ENCODE data around the gene OR6N1.

The OR6N1 gene

DNA sequence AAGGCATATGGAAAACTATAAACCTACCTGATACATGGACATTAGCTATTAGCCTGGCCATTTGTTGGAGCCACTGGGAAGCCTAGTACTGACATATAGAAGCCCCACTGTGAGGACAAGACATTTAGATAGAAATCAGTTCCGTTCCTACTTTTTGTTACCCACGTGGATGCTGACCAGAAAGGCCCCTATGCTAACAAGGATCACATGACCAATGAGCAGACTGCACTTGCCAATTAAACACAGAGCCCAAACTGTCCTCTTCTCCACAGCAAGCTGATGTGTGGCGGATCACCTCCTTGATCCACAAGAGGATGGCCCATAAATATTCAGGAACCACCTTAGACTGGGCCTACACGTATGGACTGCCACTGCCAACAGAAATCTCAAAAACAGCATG is 40.3 kb downstream of the OR6N1 start:
- Histone ChIP-seq H4K20me1 (ENCODE audit: insufficient read depth, low read length) (no peaks in the 10 kb centered on the region), H3K9me3 (ENCODE audit: low read length) (no peaks in the 10 kb centered on the region), H3K79me2 (ENCODE audit: insufficient read depth, low read length) (no peaks in the 10 kb centered on the region), H3K27me3 (ENCODE audit: insufficient read depth, low read length) (no peaks in the 10 kb centered on the region), H3K9ac (ENCODE audit: low read length) (no peak overlapping the region), H3K9me2 (ENCODE audit: low read depth, low read length) (no peaks in the 10 kb centered on the region), H3K4me2 (ENCODE audit: low read length) (no peak overlapping the region), H3K4me1 (ENCODE audit: insufficient read depth, low read length, severe bottlenecking) (no peaks in the 10 kb centered on the region), H2AFZ (ENCODE audit: low read length) (no peak overlapping the region), H3K4me3 (ENCODE audit: low read depth, low read length, poor library complexity, severe bottlenecking) (no peak overlapping the region), H3K27ac (ENCODE audit: low read depth, low read length, poor library complexity, severe bottlenecking) (no peak overlapping the region), H3F3A (ENCODE audit: insufficient read depth, low read length) (no peaks in the 10 kb centered on the region), H3K36me3 (ENCODE audit: insufficient read depth, low read length) (no peaks in the 10 kb centered on the region)
- TF ChIP-seq EZH2 (IDR thresholded peaks at IDR 0.05; ENCODE audit: borderline replicate concordance, low read length), result no peak
- TF ChIP-seq, protein P1, sequence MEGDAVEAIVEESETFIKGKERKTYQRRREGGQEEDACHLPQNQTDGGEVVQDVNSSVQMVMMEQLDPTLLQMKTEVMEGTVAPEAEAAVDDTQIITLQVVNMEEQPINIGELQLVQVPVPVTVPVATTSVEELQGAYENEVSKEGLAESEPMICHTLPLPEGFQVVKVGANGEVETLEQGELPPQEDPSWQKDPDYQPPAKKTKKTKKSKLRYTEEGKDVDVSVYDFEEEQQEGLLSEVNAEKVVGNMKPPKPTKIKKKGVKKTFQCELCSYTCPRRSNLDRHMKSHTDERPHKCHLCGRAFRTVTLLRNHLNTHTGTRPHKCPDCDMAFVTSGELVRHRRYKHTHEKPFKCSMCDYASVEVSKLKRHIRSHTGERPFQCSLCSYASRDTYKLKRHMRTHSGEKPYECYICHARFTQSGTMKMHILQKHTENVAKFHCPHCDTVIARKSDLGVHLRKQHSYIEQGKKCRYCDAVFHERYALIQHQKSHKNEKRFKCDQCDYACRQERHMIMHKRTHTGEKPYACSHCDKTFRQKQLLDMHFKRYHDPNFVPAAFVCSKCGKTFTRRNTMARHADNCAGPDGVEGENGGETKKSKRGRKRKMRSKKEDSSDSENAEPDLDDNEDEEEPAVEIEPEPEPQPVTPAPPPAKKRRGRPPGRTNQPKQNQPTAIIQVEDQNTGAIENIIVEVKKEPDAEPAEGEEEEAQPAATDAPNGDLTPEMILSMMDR (IDR thresholded peaks at IDR 0.05; ENCODE audit: low read length), result no peak

DNA sequence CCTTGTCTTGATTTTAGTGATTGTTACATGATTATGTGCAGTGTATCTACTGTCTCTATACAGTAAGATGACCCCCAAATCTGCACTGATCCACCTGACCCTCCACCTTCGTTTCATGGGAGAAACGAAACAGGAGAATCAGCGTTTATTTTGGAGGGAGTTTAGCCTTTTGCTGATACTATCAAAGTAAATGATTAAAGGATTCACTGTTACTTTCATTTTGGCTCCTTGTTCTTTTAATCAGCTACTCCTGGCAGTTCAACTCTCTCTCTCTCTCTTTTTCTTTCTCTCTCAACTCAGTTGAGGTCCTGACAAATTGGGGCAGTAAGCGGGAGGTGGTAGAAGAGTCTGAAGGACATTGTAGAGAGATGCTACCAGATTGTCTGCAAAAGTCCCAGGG is 41.5 kb downstream of the OR6N1 start:
- Histone ChIP-seq H3K4me1 (ENCODE audit: insufficient read depth, low read length, severe bottlenecking) (no peaks in the 10 kb centered on the region), H3K9me3 (ENCODE audit: low read length) (no peaks in the 10 kb centered on the region), H3K4me3 (ENCODE audit: low read depth, low read length, poor library complexity, severe bottlenecking) (no peak overlapping the region), H2AFZ (ENCODE audit: low read length) (no peak overlapping the region), H3K9ac (ENCODE audit: low read length) (no peak overlapping the region), H3K27ac (ENCODE audit: low read depth, low read length, poor library complexity, severe bottlenecking) (no peak overlapping the region), H3K36me3 (ENCODE audit: insufficient read depth, low read length) (no peaks in the 10 kb centered on the region), H3K27me3 (ENCODE audit: insufficient read depth, low read length) (no peaks in the 10 kb centered on the region), H3K4me2 (ENCODE audit: low read length) (no peak overlapping the region), H3K9me2 (ENCODE audit: low read depth, low read length) (no peaks in the 10 kb centered on the region), H3K79me2 (ENCODE audit: insufficient read depth, low read length) (no peaks in the 10 kb centered on the region), H4K20me1 (ENCODE audit: insufficient read depth, low read length) (no peaks in the 10 kb centered on the region), H3F3A (ENCODE audit: insufficient read depth, low read length) (no peaks in the 10 kb centered on the region)
- TF ChIP-seq, protein P1 (IDR thresholded peaks at IDR 0.05; ENCODE audit: low read length), result no peak
- TF ChIP-seq EZH2 (IDR thresholded peaks at IDR 0.05; ENCODE audit: borderline replicate concordance, low read length), result no peak

DNA sequence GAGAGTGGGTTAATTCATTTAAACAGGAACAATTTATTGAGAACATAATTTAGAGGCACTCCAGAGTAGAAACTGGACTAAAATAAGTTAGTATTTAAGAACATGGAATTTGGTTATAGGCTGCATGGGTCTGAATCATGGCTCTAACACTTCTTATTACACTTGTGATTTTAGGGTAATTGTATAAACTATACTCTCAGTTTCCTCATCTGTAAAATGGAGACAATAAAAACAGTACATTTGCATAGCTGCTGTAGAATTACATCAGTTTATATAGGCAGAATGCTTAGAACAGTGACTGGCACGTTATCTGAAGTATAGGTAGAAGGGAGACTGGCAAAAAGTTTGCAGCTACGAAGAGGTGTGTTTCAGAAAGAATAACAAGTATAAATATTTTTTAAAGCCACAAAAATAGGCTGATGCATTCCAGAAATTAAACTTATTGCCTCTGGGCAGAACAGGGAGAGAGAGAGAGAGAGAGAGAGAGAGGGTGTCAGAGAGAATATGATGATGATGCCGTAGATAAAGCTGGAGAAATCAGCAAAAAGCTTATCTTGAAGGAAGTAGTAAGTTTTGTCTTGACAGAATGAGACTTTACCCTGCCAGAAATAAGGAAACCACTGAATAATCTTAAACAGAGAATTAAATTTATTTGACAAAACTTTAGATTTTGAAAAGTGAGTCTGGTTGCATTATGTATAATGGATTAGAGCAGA is 43.3 kb downstream of the OR6N1 start:
- H3K4me2 ChIP-seq (ENCODE audit: low read length), result no peak overlapping the region
- TF ChIP-seq, protein P1 (IDR thresholded peaks at IDR 0.05; ENCODE audit: low read length), result no peak
- TF ChIP-seq EZH2 (IDR thresholded peaks at IDR 0.05; ENCODE audit: borderline replicate concordance, low read length), result no peak
- no peak overlapping the region for H3K4me3 ChIP-seq (ENCODE audit: low read depth, low read length, poor library complexity, severe bottlenecking)
- no peak overlapping the region for H3K27ac ChIP-seq (ENCODE audit: low read depth, low read length, poor library complexity, severe bottlenecking)
- no peak overlapping the region for H3K9ac ChIP-seq (ENCODE audit: low read length)
- H3K9me3 ChIP-seq (ENCODE audit: low read length), result no peaks in the 10 kb centered on the region
- no peaks in the 10 kb centered on the region for H4K20me1 ChIP-seq (ENCODE audit: insufficient read depth, low read length)
- no peaks in the 10 kb centered on the region for H3K27me3 ChIP-seq (ENCODE audit: insufficient read depth, low read length)
- H2AFZ ChIP-seq (ENCODE audit: low read length), result no peak overlapping the region
- no peaks in the 10 kb centered on the region for H3K9me2 ChIP-seq (ENCODE audit: low read depth, low read length)
- no peaks in the 10 kb centered on the region for H3K4me1 ChIP-seq (ENCODE audit: insufficient read depth, low read length, severe bottlenecking)
- H3F3A ChIP-seq (ENCODE audit: insufficient read depth, low read length), result no peaks in the 10 kb centered on the region
- H3K36me3 ChIP-seq (ENCODE audit: insufficient read depth, low read length), result no peaks in the 10 kb centered on the region
- no peaks in the 10 kb centered on the region for H3K79me2 ChIP-seq (ENCODE audit: insufficient read depth, low read length)
